GM12878 (cell line): Measurements from ENCODE around the gene PUSL1. TPM values are rescaled to one million over a fixed set of nuclear protein-coding genes. Genes with fewer than 3 reads are reported as not detected.

Experiments used
- ATAC-seq: fragments of 200-7000 bp; cut with Tn5 transposase; 3 replicates; pipeline ENCODE4 v1.9.1; 2020; ENCODE audit warnings: mild to moderate bottlenecking, moderate library complexity
- BruUV-seq: library from RNA; stranded (reverse); fragments of 400-500 nt; replicated peaks from 2 replicates; lab custom pipeline; 2021; lab: Mats Ljungman, UMichigan
- CTCF ChIA-PET: fragments of 300-600 bp; sonication (Branson Sonifier 250); formaldehyde crosslinking; extraction: SDS; loops from one replicate; lab custom pipeline; 2021; ENCODE audit warnings: inconsistent platforms; lab: Yijun Ruan, JAX
- POLR2A ChIA-PET: fragments of 350-600 bp; formaldehyde crosslinking; extraction: SDS; loops from one replicate; lab custom pipeline; 2021; ENCODE audit warnings: inconsistent platforms; lab: Charles Lee
- RAD21 ChIA-PET: fragments of 300-600 bp; sonication (Branson Sonifier 250); formaldehyde crosslinking; loops from one replicate; lab custom pipeline; 2023; ENCODE audit warnings: antibody characterized with exemption; ENCODE audit not compliant: unreplicated experiment; lab: Charles Lee
- SMC1A ChIA-PET: fragments of 300-600 bp; sonication (Branson Sonifier 250); formaldehyde crosslinking; loops from one replicate; lab custom pipeline; 2023; ENCODE audit not compliant: unreplicated experiment, uncharacterized antibody; lab: Charles Lee
- DNase-seq: peaks from one replicate; pipeline ENCODE4 v3.0.0-alpha.2; 2011; ENCODE audit warnings: low read depth, low spot score
- FAIRE-seq: peaks from 3 replicates; lab custom pipeline; 2011; peaks lifted over from hg19 to GRCh38; lab: Jason Lieb, UNC
- H2AFZ ChIP-seq: 2 replicates; pipeline ENCODE4 v1.6.0; 2011; ENCODE audit warnings: low read depth, low read length, control low read depth; ENCODE audit not compliant: control insufficient read depth
- H3K27ac ChIP-seq: 2 replicates; pipeline ENCODE4 v1.5.1; 2011; ENCODE audit warnings: control low read depth; ENCODE audit not compliant: control insufficient read depth, insufficient read depth
- H3K27me3 ChIP-seq, 2 experiments: replicated peaks in 1 of 2; 2 replicates each; pipeline versions ENCODE4 v1.6.0 to v1.6.1; 2011; ENCODE audit warnings: low read length in 1 of 2; ENCODE audit not compliant: control insufficient read depth in 2 of 2, insufficient read depth in 2 of 2
- H3K36me3 ChIP-seq, 2 experiments: 2 replicates each; pipeline ENCODE4 v1.5.1; 2011; ENCODE audit warnings: low read length in 1 of 2; ENCODE audit not compliant: control insufficient read depth in 2 of 2, insufficient read depth in 2 of 2
- H3K4me1 ChIP-seq: 2 replicates; pipeline ENCODE4 v1.6.1; 2011; ENCODE audit warnings: mild to moderate bottlenecking, low read length, moderate library complexity, mixed read lengths; ENCODE audit not compliant: control insufficient read depth, insufficient read depth
- H3K4me2 ChIP-seq: 2 replicates; pipeline ENCODE4 v1.6.0; 2011; ENCODE audit warnings: control low read depth; ENCODE audit not compliant: control insufficient read depth, insufficient read depth
- H3K4me3 ChIP-seq: fragments of 200-600 bp; sonication (generic); 2 replicates; pipeline ENCODE4 v1.5.1; 2016
- H3K79me2 ChIP-seq: 2 replicates; pipeline ENCODE4 v1.6.0; 2011; ENCODE audit warnings: low read length; ENCODE audit not compliant: control insufficient read depth, insufficient read depth
- H3K9ac ChIP-seq: 2 replicates; pipeline ENCODE4 v1.8.0; 2011; ENCODE audit warnings: low read length, control low read depth, mixed read lengths; ENCODE audit not compliant: control insufficient read depth, insufficient read depth
- H3K9me3 ChIP-seq: replicated peaks from 3 replicates; pipeline ENCODE4 v1.5.1; 2011; ENCODE audit warnings: mild to moderate bottlenecking, low read length; ENCODE audit not compliant: control insufficient read depth, insufficient read depth
- H4K20me1 ChIP-seq: 2 replicates; pipeline ENCODE4 v1.6.0; 2011; ENCODE audit not compliant: control insufficient read depth, insufficient read depth
- ATF3 ChIP-seq: IDR thresholded peaks from 2 replicates; pipeline ENCODE4 v1.6.1; 2011; ENCODE audit warnings: low read depth, mild to moderate bottlenecking, low read length, moderate library complexity, borderline replicate concordance; ENCODE audit errors: extremely low read depth
- FOS ChIP-seq: IDR thresholded peaks from 3 replicates; pipeline ENCODE4 v1.6.1; 2011; ENCODE audit warnings: borderline replicate concordance; ENCODE audit not compliant: insufficient read length; ENCODE audit errors: extremely low read depth
- JUNB ChIP-seq: IDR thresholded peaks from 2 replicates; pipeline ENCODE4 v1.6.1; 2016; ENCODE audit warnings: antibody characterized with exemption, mild to moderate bottlenecking
- KDM1A ChIP-seq: fragments of 200-600 bp; sonication (generic); IDR thresholded peaks from 2 replicates; pipeline ENCODE4 v1.6.1; 2016; ENCODE audit warnings: borderline replicate concordance
- KLF5 ChIP-seq: fragments of 450-650 bp; IDR thresholded peaks from 2 replicates; pipeline ENCODE4 v1.6.1; 2014; ENCODE audit warnings: mild to moderate bottlenecking; ENCODE audit not compliant: partially characterized antibody
- MTA2 ChIP-seq: fragments of 450-650 bp; IDR thresholded peaks from 2 replicates; pipeline ENCODE4 v1.6.1; 2016; ENCODE audit warnings: low read depth, mild to moderate bottlenecking, moderate library complexity
- PAX5 ChIP-seq: IDR thresholded peaks from 2 replicates; pipeline ENCODE4 v1.6.1; 2011; ENCODE audit warnings: low read depth, low read length, borderline replicate concordance
- RAD21 ChIP-seq: IDR thresholded peaks from 2 replicates; pipeline ENCODE4 v1.6.1; 2011; ENCODE audit warnings: mild to moderate bottlenecking, low read depth, low read length, moderate library complexity; ENCODE audit not compliant: insufficient read depth
- RUNX3 ChIP-seq: IDR thresholded peaks from 2 replicates; pipeline ENCODE4 v1.6.1; 2012; ENCODE audit warnings: low read length, inconsistent platforms
- TARDBP ChIP-seq: IDR thresholded peaks from 2 replicates; pipeline ENCODE4 v1.6.1; 2016; ENCODE audit warnings: borderline replicate concordance
- ZNF24 ChIP-seq: fragments of 450-650 bp; IDR thresholded peaks from 2 replicates; pipeline ENCODE4 v1.6.1; 2017; ENCODE audit warnings: antibody characterized with exemption, mild to moderate bottlenecking
- WGBS: methylation state at CpG from one replicate; pipeline ENCODE4 v1.1.6; 2016; ENCODE audit warnings: low lambda C conversion rate; ENCODE audit not compliant: insufficient replicate concordance, insufficient coverage; ENCODE audit errors: missing lambda C conversion rate; 5-methylcytosine and 5-hydroxymethylcytosine counted together
- in situ Hi-C: fragments of 300-500 bp; cut with MboI; formaldehyde crosslinking; loops from 9 replicates; pipeline ENCODE4 v1.14.3; 2018; ENCODE audit warnings: mixed read lengths
- intact Hi-C: fragments of 100-400 bp; cut with micrococcal nuclease; formaldehyde crosslinking; loops from one replicate; pipeline ENCODE4 v1.14.2; 2022; ENCODE audit not compliant: unreplicated experiment
- polyA plus RNA-seq, 11 experiments: library from polyadenylated mRNA; depleted of rRNA in 4 of 11; unstranded in 6 of 11; stranded (reverse) in 5 of 11; fragments of >200 nt; fragmentation: Nextera tagmentation in 4 of 11; fragmentation: Illumina TruSeq in 1 of 11; extraction: Ambion mirVana in 4 of 11; extraction: Trizol in 1 of 11; gene quantifications; 1 replicate in 1 of 11; 2 replicates in 10 of 11; pipeline versions ENCODE4 v1.2.1 to v1.2.3, GENCODE V29; 2011 to 2016; ENCODE audit warnings: inconsistent platforms in 2 of 11, missing spikeins in 2 of 11, low read depth in 1 of 11
- total RNA-seq, 4 experiments: library from RNA; depleted of rRNA in 3 of 4; stranded (reverse); fragments of >200 nt in 3 of 4; fragmentation: Illumina TruSeq in 1 of 4; extraction: Trizol in 1 of 4; gene quantifications; 2 replicates each; pipeline versions ENCODE4 v1.2.1 to v1.2.3, GENCODE V29; 2013 to 2021

The PUSL1 gene
- total and polyA plus RNA-seq, 10 of the 15 experiments (the other 5 are each of a cell fraction or from before 2014, with no cell fraction given): 0.16 to 28.4 (median 15.1) TPM

- Histone ChIP-seq H3K36me3 (no peaks in the 10 kb centered on the region), H3K4me2 (0 out of 2 replicates have a peak overlapping the region, but pooled peaks have one; percentile 3), H3K4me1 (peaks cover 5% of the 10 kb centered on the region), H2AFZ (no peak overlapping the region), H3K9ac (no peak overlapping the region), H3K79me2 (no peaks in the 10 kb centered on the region), H3K27me3 (peaks cover 0 to 1% of the 10 kb centered on the region in 2 experiments; a peak in 2 of 4 replicates), H3K27ac (no peak overlapping the region), H3K4me3 (no peak overlapping the region), H3K9me3 (no peaks in the 10 kb centered on the region), H4K20me1 (no peaks in the 10 kb centered on the region)
- SMC1A ChIA-PET: no interaction called here
- CTCF ChIA-PET: interaction anchor here (1.7 kb wide), 1 partner anchor 12 kb away, joined by 8 read pairs; no protein-coding TSS in a partner anchor
- RAD21 ChIA-PET: no interaction called here
- DNase-seq (no peak), FAIRE-seq (no peak), ATAC-seq (peak; percentile 65)
- intact Hi-C loops (no loop called here), in situ Hi-C loops (no loop called here)
- POLR2A ChIA-PET: no interaction called here
- WGBS: 10% methylated on average over 6 of the region's 6 CpGs
- no TSS peak for BruUV-seq
- TF ChIP-seq RUNX3 (peak; percentile 76), TARDBP (no peak), PAX5 (peak; percentile 76), ZNF24 (no peak), RAD21 (no peak), MTA2 (0 out of 2 replicates have a peak, but pooled peaks have one; percentile 12)
Observed at GRCh38 chr1:1359308-1359663, 50.9 kb downstream of the PUSL1 start.

GRCh38 chr1:1359664-1360468, 51.5 kb downstream of the PUSL1 start:
- in situ Hi-C loops (no loop called here), intact Hi-C loops (no loop called here)
- TF ChIP-seq KLF5: no peak
- no peak for TF ChIP-seq JUNB
- no peak for TF ChIP-seq KDM1A
- no peak for TF ChIP-seq FOS
- no peak for TF ChIP-seq ATF3
- no TSS peak for BruUV-seq
- Histone ChIP-seq H3K27me3 (no peaks in the 10 kb centered on the region), H3K4me1 (peaks cover 5% of the 10 kb centered on the region), H3K27ac (no peak overlapping the region), H3K9ac (no peak overlapping the region), H3K4me3 (no peak overlapping the region), H3K9me3 (no peaks in the 10 kb centered on the region), H3K4me2 (no peak overlapping the region), H4K20me1 (no peaks in the 10 kb centered on the region), H3K36me3 (no peaks in the 10 kb centered on the region), H3K79me2 (no peaks in the 10 kb centered on the region), H2AFZ (no peak overlapping the region)
- FAIRE-seq: no peak
- ATAC-seq: no peak
- POLR2A ChIA-PET: no interaction called here
- RAD21 ChIA-PET: no interaction called here
- DNase-seq: no peak
- CTCF ChIA-PET: interaction anchor here (1.7 kb wide), 1 partner anchor 11 kb away, joined by 8 read pairs; no protein-coding TSS in a partner anchor
- 47% methylated on average over 19 of the region's 28 CpGs for WGBS
- SMC1A ChIA-PET: no interaction called here
